ENCODE measurements around the gene DCLRE1B.

DNA sequence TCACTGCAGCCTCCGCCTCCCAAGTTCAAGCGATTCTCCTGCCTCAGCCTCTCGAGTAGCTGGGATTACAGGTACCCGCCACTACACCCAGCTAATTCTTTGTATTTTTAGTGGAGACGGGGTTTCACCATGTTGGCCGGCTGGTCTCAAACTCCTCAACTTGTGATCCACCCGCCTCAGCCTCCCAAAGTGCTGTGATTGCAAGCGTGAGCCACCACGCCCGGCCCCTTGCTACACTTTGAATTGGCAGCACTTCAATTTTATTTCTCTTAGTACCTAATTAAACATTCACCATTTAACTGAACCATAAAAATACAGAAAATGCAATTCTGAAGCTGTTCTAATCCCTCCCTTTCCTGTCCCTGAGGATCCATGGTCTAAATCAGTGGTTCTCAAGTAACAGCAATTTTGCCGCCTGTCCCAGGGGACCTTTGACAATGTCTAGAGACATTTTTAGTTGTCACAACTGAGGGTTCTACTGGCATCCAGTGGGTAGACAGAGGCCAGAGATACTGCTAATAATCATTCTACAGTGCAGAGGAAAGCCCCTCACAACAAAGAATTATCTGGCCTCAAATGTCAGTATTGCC lies 13.4 kb upstream of the DCLRE1B start:
- TF ChIP-seq, protein P1, sequence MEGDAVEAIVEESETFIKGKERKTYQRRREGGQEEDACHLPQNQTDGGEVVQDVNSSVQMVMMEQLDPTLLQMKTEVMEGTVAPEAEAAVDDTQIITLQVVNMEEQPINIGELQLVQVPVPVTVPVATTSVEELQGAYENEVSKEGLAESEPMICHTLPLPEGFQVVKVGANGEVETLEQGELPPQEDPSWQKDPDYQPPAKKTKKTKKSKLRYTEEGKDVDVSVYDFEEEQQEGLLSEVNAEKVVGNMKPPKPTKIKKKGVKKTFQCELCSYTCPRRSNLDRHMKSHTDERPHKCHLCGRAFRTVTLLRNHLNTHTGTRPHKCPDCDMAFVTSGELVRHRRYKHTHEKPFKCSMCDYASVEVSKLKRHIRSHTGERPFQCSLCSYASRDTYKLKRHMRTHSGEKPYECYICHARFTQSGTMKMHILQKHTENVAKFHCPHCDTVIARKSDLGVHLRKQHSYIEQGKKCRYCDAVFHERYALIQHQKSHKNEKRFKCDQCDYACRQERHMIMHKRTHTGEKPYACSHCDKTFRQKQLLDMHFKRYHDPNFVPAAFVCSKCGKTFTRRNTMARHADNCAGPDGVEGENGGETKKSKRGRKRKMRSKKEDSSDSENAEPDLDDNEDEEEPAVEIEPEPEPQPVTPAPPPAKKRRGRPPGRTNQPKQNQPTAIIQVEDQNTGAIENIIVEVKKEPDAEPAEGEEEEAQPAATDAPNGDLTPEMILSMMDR (IDR thresholded peaks at IDR 0.05; ENCODE audit: low read depth, low read length, missing input control): no peak
- TF ChIP-seq RAD21 (IDR thresholded peaks at IDR 0.05) (no peak), FOXA1 (IDR thresholded peaks at IDR 0.05) (no peak), HNF4G (IDR thresholded peaks at IDR 0.05) (no peak), GABPA (IDR thresholded peaks at IDR 0.05 in 1 of 2, conservative IDR thresholded peaks at IDR 0.05 in 1 of 2) (no peak), SP1 (IDR thresholded peaks at IDR 0.05) (no peak), YY1 (IDR thresholded peaks at IDR 0.05) (no peak)
- TF ChIP-seq, protein P2, sequence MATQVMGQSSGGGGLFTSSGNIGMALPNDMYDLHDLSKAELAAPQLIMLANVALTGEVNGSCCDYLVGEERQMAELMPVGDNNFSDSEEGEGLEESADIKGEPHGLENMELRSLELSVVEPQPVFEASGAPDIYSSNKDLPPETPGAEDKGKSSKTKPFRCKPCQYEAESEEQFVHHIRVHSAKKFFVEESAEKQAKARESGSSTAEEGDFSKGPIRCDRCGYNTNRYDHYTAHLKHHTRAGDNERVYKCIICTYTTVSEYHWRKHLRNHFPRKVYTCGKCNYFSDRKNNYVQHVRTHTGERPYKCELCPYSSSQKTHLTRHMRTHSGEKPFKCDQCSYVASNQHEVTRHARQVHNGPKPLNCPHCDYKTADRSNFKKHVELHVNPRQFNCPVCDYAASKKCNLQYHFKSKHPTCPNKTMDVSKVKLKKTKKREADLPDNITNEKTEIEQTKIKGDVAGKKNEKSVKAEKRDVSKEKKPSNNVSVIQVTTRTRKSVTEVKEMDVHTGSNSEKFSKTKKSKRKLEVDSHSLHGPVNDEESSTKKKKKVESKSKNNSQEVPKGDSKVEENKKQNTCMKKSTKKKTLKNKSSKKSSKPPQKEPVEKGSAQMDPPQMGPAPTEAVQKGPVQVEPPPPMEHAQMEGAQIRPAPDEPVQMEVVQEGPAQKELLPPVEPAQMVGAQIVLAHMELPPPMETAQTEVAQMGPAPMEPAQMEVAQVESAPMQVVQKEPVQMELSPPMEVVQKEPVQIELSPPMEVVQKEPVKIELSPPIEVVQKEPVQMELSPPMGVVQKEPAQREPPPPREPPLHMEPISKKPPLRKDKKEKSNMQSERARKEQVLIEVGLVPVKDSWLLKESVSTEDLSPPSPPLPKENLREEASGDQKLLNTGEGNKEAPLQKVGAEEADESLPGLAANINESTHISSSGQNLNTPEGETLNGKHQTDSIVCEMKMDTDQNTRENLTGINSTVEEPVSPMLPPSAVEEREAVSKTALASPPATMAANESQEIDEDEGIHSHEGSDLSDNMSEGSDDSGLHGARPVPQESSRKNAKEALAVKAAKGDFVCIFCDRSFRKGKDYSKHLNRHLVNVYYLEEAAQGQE (IDR thresholded peaks at IDR 0.05): no peak

Data from liver (tissue), 3 donors.